ENCODE data around the gene PTPRR. TPM values are rescaled to one million over a fixed set of nuclear protein-coding genes. Genes with fewer than 3 reads are reported as not detected.

The PTPRR gene
- total RNA-seq, 4 donors from 2014 or later, result not detected

- no peaks in the 10 kb centered on the region for H3K27me3 ChIP-seq
- no peaks in the 10 kb centered on the region for H3K4me1 ChIP-seq
- H3K4me3 ChIP-seq, result no peak overlapping the region
- DNase-seq (ENCODE audit: low spot score in 2 of 2), result no peak
- no peak overlapping the region for H3K27ac ChIP-seq
- no peak for TF ChIP-seq EP300 (IDR thresholded peaks at IDR 0.05)
- TF ChIP-seq, protein P1, sequence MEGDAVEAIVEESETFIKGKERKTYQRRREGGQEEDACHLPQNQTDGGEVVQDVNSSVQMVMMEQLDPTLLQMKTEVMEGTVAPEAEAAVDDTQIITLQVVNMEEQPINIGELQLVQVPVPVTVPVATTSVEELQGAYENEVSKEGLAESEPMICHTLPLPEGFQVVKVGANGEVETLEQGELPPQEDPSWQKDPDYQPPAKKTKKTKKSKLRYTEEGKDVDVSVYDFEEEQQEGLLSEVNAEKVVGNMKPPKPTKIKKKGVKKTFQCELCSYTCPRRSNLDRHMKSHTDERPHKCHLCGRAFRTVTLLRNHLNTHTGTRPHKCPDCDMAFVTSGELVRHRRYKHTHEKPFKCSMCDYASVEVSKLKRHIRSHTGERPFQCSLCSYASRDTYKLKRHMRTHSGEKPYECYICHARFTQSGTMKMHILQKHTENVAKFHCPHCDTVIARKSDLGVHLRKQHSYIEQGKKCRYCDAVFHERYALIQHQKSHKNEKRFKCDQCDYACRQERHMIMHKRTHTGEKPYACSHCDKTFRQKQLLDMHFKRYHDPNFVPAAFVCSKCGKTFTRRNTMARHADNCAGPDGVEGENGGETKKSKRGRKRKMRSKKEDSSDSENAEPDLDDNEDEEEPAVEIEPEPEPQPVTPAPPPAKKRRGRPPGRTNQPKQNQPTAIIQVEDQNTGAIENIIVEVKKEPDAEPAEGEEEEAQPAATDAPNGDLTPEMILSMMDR (IDR thresholded peaks at IDR 0.05), result no peak
- TF ChIP-seq POLR2AphosphoS5 (IDR thresholded peaks at IDR 0.05), result no peak
- TF ChIP-seq POLR2A (IDR thresholded peaks at IDR 0.05), result no peak
- H3K9me3 ChIP-seq, result no peaks in the 10 kb centered on the region
- 74% methylated on average over 2 of the region's 2 CpGs for WGBS
- H3K36me3 ChIP-seq, result no peaks in the 10 kb centered on the region
Observed at GRCh38 chr12:70835948-70836347, 84.6 kb downstream of the PTPRR start.

DNA sequence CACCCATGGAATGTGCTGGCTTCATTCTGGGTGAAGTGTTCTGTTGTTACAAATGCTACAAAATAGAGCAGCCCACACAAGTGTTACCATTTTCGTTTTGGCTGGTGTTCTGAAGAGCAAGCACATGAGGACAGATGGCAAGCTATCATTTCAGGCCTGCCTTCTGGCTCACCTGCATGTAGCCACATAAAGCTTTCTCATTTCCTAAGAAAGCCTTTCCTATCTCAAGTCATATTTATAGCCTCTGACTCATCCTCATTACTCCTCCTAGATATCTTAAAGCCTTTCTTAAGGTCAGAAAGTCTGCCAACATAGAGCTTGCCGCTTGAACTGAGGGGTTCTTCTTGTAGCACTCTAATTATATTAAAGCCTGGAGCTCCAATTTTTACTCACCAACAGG is 89.0 kb downstream of the PTPRR start:
- no peaks in the 10 kb centered on the region for H3K4me1 ChIP-seq
- no peaks in the 10 kb centered on the region for H3K36me3 ChIP-seq
- WGBS, result 29% methylated on average over 2 of the region's 2 CpGs
- H3K9me3 ChIP-seq, result no peaks in the 10 kb centered on the region
- no peak overlapping the region for H3K27ac ChIP-seq
- DNase-seq (ENCODE audit: low spot score in 2 of 2), result no peak
- no peak overlapping the region for H3K4me3 ChIP-seq
- H3K27me3 ChIP-seq, result no peaks in the 10 kb centered on the region
- no peak for TF ChIP-seq EP300 (IDR thresholded peaks at IDR 0.05)

DNA sequence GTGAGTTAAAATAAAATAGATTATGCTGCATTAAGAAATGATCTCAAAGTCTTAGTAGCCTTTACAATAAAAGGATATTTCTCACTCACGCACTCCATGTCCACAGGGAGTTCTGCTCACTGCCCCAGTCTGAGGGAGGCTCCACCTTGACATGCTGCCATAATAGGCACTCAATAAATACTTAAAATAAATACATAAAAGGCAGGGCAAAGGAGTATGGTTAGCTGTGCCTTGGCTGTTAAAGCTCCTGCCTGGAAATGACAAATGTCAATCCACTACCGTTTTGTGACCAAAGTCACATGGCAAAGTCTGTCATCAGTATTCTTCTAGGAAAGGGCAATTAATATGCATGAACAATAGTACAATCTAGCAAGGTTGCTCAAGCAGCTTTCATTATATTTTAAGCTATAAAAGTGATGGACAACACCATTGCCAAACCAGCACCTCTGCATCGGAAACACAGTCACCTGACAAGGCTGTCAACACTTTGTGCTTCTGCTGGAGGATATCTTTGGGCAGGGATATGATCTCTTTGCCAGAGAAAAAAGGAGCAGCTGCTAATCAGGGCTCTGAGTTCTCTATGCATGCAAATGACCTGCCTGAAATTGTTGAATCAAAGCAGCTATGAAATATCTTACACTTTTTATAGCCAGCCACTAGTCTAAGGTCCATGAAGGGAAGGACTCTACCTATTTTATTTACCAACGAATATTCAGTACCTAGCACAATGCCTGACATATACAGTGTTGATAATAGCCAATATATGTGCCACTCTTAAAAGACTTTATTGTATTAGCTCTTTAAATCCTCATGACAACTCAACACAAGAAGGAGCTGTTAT is 90.1 kb downstream of the PTPRR start:
- H3K9me3 ChIP-seq, result no peaks in the 10 kb centered on the region
- H3K4me3 ChIP-seq, result no peak overlapping the region
- DNase-seq (ENCODE audit: low spot score in 2 of 2), result no peak
- TF ChIP-seq EP300 (IDR thresholded peaks at IDR 0.05) (no peak), POLR2AphosphoS5 (IDR thresholded peaks at IDR 0.05) (no peak), POLR2A (IDR thresholded peaks at IDR 0.05) (no peak)
- no peaks in the 10 kb centered on the region for H3K36me3 ChIP-seq
- H3K27ac ChIP-seq, result no peak overlapping the region
- H3K4me1 ChIP-seq, result no peaks in the 10 kb centered on the region
- H3K27me3 ChIP-seq, result no peaks in the 10 kb centered on the region
- 64% methylated on average over 4 of the region's 4 CpGs for WGBS

DNA sequence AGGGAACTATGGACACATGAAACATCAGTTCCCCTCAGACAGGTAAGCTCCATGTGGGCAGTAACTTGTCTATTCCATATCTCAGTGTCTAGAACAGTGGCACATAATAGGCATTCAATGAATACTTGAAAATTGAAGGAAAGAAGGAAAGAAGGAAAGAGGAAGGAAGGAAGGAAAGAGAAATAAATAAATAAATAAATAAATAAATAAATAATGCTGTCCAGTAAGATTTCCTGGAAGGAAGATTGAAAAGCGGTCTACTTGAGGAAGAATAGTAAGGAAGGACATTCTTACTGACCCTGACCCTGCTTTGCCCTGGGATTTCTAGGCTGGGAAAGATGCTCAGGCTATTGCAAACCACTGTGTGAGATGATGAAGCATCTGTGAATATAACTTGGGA is 91.5 kb downstream of the PTPRR start:
- H3K27ac ChIP-seq, result no peak overlapping the region
- TF ChIP-seq POLR2AphosphoS5 (IDR thresholded peaks at IDR 0.05) (no peak), EP300 (IDR thresholded peaks at IDR 0.05) (no peak), POLR2A (IDR thresholded peaks at IDR 0.05) (no peak)
- TF ChIP-seq, protein P1 (IDR thresholded peaks at IDR 0.05), result no peak
- no peak for DNase-seq (ENCODE audit: low spot score in 2 of 2)
- 94% methylated on average over 1 of the region's 1 CpG for WGBS
- no peaks in the 10 kb centered on the region for H3K4me1 ChIP-seq
- no peak overlapping the region for H3K4me3 ChIP-seq
- no peaks in the 10 kb centered on the region for H3K36me3 ChIP-seq
- no peaks in the 10 kb centered on the region for H3K9me3 ChIP-seq
- H3K27me3 ChIP-seq, result no peaks in the 10 kb centered on the region

GRCh38 chr12:70828351-70828750 is 92.2 kb downstream of the PTPRR start:
- no peak for TF ChIP-seq POLR2A (IDR thresholded peaks at IDR 0.05)
- no peak for TF ChIP-seq EP300 (IDR thresholded peaks at IDR 0.05)
- TF ChIP-seq POLR2AphosphoS5 (IDR thresholded peaks at IDR 0.05), result no peak
- TF ChIP-seq, protein P1 (IDR thresholded peaks at IDR 0.05), result no peak
- H3K9me3 ChIP-seq, result no peaks in the 10 kb centered on the region

DNA sequence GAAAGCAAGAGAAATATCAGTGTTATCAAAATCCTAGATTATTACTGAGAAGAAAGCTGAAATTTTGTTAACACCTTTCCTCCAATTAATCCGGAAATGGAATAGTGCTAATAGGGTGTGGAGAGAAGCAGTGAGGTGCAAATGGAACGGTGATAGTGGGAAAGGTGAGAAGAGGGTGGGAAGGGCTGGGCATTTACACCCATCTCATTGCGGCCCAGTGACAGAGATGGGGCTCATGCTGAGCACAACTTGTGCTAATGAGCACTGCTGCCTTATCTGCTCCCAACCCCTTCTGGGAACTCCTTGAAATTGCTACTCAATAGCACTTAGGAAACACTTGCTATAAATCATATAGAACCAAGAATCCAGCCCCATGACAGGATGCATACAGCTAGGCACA is 94.4 kb downstream of the PTPRR start:
- no peaks in the 10 kb centered on the region for H3K36me3 ChIP-seq
- no peak for DNase-seq (ENCODE audit: low spot score in 2 of 2)
- TF ChIP-seq POLR2AphosphoS5 (IDR thresholded peaks at IDR 0.05), result no peak
- TF ChIP-seq, protein P1 (IDR thresholded peaks at IDR 0.05), result no peak
- TF ChIP-seq POLR2A (IDR thresholded peaks at IDR 0.05), result no peak
- no peak for TF ChIP-seq EP300 (IDR thresholded peaks at IDR 0.05)
- H3K4me3 ChIP-seq, result no peak overlapping the region
- H3K27me3 ChIP-seq, result no peaks in the 10 kb centered on the region
- no peak overlapping the region for H3K27ac ChIP-seq
- 67% methylated on average over 3 of the region's 3 CpGs for WGBS
- H3K4me1 ChIP-seq, result no peaks in the 10 kb centered on the region
- H3K9me3 ChIP-seq, result no peaks in the 10 kb centered on the region

More at GRCh38 chr12:70828351-70828750, 92.2 kb downstream of the PTPRR start:
- no peak overlapping the region for H3K4me3 ChIP-seq
- no peaks in the 10 kb centered on the region for H3K36me3 ChIP-seq
- H3K27ac ChIP-seq, result no peak overlapping the region
- no peak for DNase-seq (ENCODE audit: low spot score in 2 of 2)
- no peaks in the 10 kb centered on the region for H3K27me3 ChIP-seq
- H3K4me1 ChIP-seq, result no peaks in the 10 kb centered on the region
- 79% methylated on average over 2 of the region's 2 CpGs for WGBS

Measured in suprapubic skin (tissue), 4 donors.